GM19467 (cell line): Measurements from ENCODE around the gene GAP43.

ENCODE experiments used
- ATAC-seq: cut with Tn5 transposase; IDR thresholded peaks from one replicate; pipeline ENCODE4 v1.9.1; 2021; ENCODE audit warnings: mild to moderate bottlenecking, moderate library complexity; ENCODE audit not compliant: unreplicated experiment

GAP43 gene

GRCh38 chr3:115626721-115627120 lies 3.4 kb downstream of the GAP43 start:
- ATAC-seq: no peak

- peak; percentile 71 for ATAC-seq
These were observed 4.1 kb downstream of the GAP43 start for GRCh38 chr3:115627180-115628074.

GRCh38 chr3:115628075-115628412 lies 4.7 kb downstream of the GAP43 start:
- ATAC-seq: peak; percentile 47

GRCh38 chr3:115630850-115631249 lies 7.5 kb downstream of the GAP43 start:
- no peak for ATAC-seq

- ATAC-seq: no peak
These were observed 8.7 kb downstream of the GAP43 start for GRCh38 chr3:115632026-115632425.

- ATAC-seq: no peak
These were observed 10.2 kb downstream of the GAP43 start for GRCh38 chr3:115633467-115633866.

GRCh38 chr3:115634052-115634451 lies 10.7 kb downstream of the GAP43 start:
- no peak for ATAC-seq

- no peak for ATAC-seq
These were observed 12.1 kb downstream of the GAP43 start for GRCh38 chr3:115635406-115635805.

- no peak for ATAC-seq
These were observed 14.9 kb downstream of the GAP43 start for GRCh38 chr3:115638241-115638640.

GRCh38 chr3:115638991-115639390 lies 15.7 kb downstream of the GAP43 start:
- ATAC-seq: no peak

GRCh38 chr3:115644391-115644790 lies 21.1 kb downstream of the GAP43 start:
- ATAC-seq: no peak

GRCh38 chr3:115646027-115646690 lies 22.8 kb downstream of the GAP43 start:
- ATAC-seq: no peak

- no peak for ATAC-seq
These were observed 25.2 kb downstream of the GAP43 start for GRCh38 chr3:115648559-115648958.

- ATAC-seq: peak; percentile 58
These were observed 27.8 kb downstream of the GAP43 start for GRCh38 chr3:115651087-115651486.

GRCh38 chr3:115651599-115651998 lies 28.3 kb downstream of the GAP43 start:
- ATAC-seq: no peak

GRCh38 chr3:115652738-115653137 lies 29.4 kb downstream of the GAP43 start:
- ATAC-seq: peak; percentile 71

- ATAC-seq: no peak
These were observed 32.5 kb downstream of the GAP43 start for GRCh38 chr3:115655761-115656282.

GRCh38 chr3:115657168-115657567 lies 33.9 kb downstream of the GAP43 start:
- no peak for ATAC-seq

GRCh38 chr3:115658032-115658336 lies 34.7 kb downstream of the GAP43 start:
- no peak for ATAC-seq

- ATAC-seq: peak; percentile 84
These were observed 35.2 kb downstream of the GAP43 start for GRCh38 chr3:115658337-115659181.
